Mucosa of rectum (tissue), 2 donors: ENCODE data around the gene C16orf54.
A peak's percentile ranks its signal among the peaks of the same experiment; 100 is the strongest.
"Not testable (repeated sequence)": the region's sequence is repeated elsewhere in the genome, so short reads cannot be mapped to it uniquely, and the experiment has no call there.

ENCODE experiments used
- H3K27ac ChIP-seq, 2 donors: one replicate each; pipeline ENCODE4 v1.7.0; 2013; ENCODE audit warnings: inconsistent platforms in 2 of 2, low read depth in 2 of 2, low read length in 2 of 2
- H3K27me3 ChIP-seq, 2 donors: one replicate each; pipeline ENCODE4 v1.7.0; 2013; ENCODE audit warnings: low read length in 2 of 2; ENCODE audit not compliant: control insufficient read depth in 2 of 2, insufficient read depth in 2 of 2
- H3K36me3 ChIP-seq, 2 donors: one replicate each; pipeline ENCODE4 v1.7.0; 2013; ENCODE audit warnings: low read length in 2 of 2; ENCODE audit not compliant: control insufficient read depth in 2 of 2, insufficient read depth in 2 of 2
- H3K4me1 ChIP-seq, 2 donors: one replicate each; pipeline ENCODE4 v1.7.0; 2013; ENCODE audit warnings: low read length in 2 of 2, mild to moderate bottlenecking in 1 of 2; ENCODE audit not compliant: control insufficient read depth in 2 of 2, insufficient read depth in 2 of 2
- H3K4me3 ChIP-seq, 2 donors: one replicate each; pipeline ENCODE4 v1.7.0; 2013; ENCODE audit warnings: low read length in 2 of 2
- H3K9ac ChIP-seq, 2 donors: one replicate each; pipeline ENCODE4 v1.7.0; 2013; ENCODE audit warnings: low read length in 2 of 2, low read depth in 1 of 2, mild to moderate bottlenecking in 1 of 2
- H3K9me3 ChIP-seq, 2 donors: one replicate each; pipeline ENCODE4 v1.7.0; 2013; ENCODE audit warnings: low read length in 2 of 2; ENCODE audit not compliant: control insufficient read depth in 2 of 2
- donor health status: healthy.
- donor health status: Normal muscosa, but diverticular disease.

Gene C16orf54

DNA sequence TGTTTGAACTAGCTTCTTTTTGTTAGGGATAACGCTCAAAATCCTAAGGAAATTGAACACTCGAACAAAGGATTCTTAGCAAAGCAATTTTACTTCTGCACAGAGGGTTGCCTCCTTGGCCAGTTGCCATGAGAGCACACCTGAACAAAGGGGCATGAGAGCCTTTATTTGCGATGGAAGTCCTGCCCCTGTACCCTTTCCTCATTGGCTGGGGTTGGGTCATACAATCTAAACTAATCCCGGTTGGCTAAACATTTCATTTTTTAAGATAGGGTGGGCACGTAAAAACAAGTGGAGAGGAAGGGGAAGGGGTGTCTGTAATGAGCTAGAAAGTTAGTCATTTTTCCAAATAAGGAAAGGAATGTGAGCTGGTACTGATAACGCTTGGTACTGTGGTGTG lies 36.1 kb downstream of the C16orf54 start:
- H3K4me3 ChIP-seq, H3K9ac ChIP-seq, H3K27ac ChIP-seq, H3K36me3 ChIP-seq, H3K27me3 ChIP-seq, H3K9me3 ChIP-seq, H3K4me1 ChIP-seq: not testable (repeated sequence)

GRCh38 chr16:29708917-29709600 lies 36.7 kb downstream of the C16orf54 start:
- Histone ChIP-seq H3K27ac (no peak overlapping the region), H3K9ac (no peak overlapping the region), H3K4me1 (no peaks in the 10 kb centered on the region), H3K9me3 (no peaks in the 10 kb centered on the region), H3K27me3 (no peaks in the 10 kb centered on the region), H3K4me3 (no peak overlapping the region), H3K36me3 (no peaks in the 10 kb centered on the region)

DNA sequence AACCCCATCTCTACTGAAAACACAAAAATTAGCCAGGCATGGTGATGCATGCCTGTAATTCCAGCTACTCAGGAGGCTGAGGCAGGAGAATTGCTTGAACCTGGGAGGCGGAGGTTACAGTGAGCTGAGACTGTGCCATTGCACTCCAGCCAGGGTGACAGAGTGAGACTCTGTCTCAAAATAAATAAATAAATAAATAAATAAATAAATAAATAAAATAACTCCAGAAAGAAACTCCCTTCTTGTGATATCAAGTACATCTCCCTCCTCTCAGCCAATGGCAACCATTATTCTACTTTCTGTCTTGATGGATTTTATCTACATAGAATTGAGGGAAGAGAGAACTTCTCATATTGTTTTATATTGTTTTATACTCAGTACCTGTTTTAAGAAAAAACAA lies 38.6 kb downstream of the C16orf54 start:
- H3K4me3 ChIP-seq, H3K27ac ChIP-seq, H3K4me1 ChIP-seq, H3K9ac ChIP-seq, H3K27me3 ChIP-seq, H3K36me3 ChIP-seq, H3K9me3 ChIP-seq: not testable (repeated sequence)

- peaks cover 2% of the 10 kb centered on the region in 2 donors for H3K4me1 ChIP-seq
- H3K9me3 ChIP-seq: no peaks in the 10 kb centered on the region
- no peak overlapping the region for H3K27ac ChIP-seq
- no peaks in the 10 kb centered on the region for H3K36me3 ChIP-seq
- no peak overlapping the region for H3K4me3 ChIP-seq
- no peak overlapping the region for H3K9ac ChIP-seq
- no peaks in the 10 kb centered on the region for H3K27me3 ChIP-seq
These were observed 40.8 kb downstream of the C16orf54 start for GRCh38 chr16:29705030-29705429.

DNA sequence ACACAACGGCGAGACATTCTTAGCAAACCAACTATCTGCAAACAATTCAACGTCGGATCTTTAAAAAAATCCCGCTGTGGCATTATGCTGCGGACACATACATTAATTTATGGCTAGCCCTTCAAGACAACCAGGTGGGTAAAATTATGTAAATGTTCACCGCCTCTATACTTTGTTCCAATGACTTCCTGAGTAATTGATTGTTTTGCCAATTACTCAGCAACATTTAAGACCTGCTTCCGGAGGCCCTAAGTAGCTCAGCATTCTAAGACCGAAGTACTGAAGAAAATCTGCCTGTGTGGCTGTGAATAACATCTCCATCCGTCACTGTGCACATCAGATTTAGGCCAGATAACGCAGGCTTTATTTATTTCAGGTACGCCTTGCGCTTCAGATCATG lies 43.5 kb downstream of the C16orf54 start:
- Histone ChIP-seq H3K4me3 (no peak overlapping the region), H3K27ac (peak overlapping the region in 1 of 2 donors; percentile 43), H3K27me3 (no peaks in the 10 kb centered on the region), H3K36me3 (peaks cover 0 to 3% of the 10 kb centered on the region in 2 donors), H3K9me3 (no peaks in the 10 kb centered on the region), H3K9ac (no peak overlapping the region), H3K4me1 (peaks cover 2 to 7% of the 10 kb centered on the region in 2 donors)

DNA sequence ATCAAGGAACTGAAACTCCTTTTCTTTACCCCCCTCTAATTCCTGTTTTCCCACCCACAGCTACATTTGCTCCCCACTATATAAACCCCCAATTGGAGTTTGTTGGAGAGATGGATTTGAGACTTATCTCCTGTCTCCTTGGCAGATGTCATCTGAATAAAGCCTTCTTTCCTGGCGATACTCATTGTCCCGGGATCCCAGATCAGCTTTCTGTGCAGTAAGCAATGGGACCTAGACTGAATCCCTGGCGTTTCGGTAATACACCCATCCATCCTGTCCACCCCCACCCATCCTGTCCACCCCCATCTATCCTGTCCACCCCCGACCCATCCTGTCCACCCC lies 44.6 kb downstream of the C16orf54 start:
- peaks cover 0 to 7% of the 10 kb centered on the region in 2 donors for H3K36me3 ChIP-seq
- H3K9ac ChIP-seq: no peak overlapping the region
- no peaks in the 10 kb centered on the region for H3K27me3 ChIP-seq
- no peak overlapping the region for H3K4me3 ChIP-seq
- H3K9me3 ChIP-seq: no peaks in the 10 kb centered on the region
- peaks cover 2 to 7% of the 10 kb centered on the region in 2 donors for H3K4me1 ChIP-seq
- peak overlapping the region in 1 of 2 donors; percentile 71 for H3K27ac ChIP-seq

- H3K4me1 ChIP-seq: peaks cover 2 to 7% of the 10 kb centered on the region in 2 donors
- H3K27me3 ChIP-seq: no peaks in the 10 kb centered on the region
- no peaks in the 10 kb centered on the region for H3K9me3 ChIP-seq
- no peak overlapping the region for H3K27ac ChIP-seq
- peak overlapping the region in 1 of 2 donors; percentile 20 for H3K4me3 ChIP-seq
- no peak overlapping the region for H3K9ac ChIP-seq
- H3K36me3 ChIP-seq: peaks cover 0 to 7% of the 10 kb centered on the region in 2 donors
These were observed 45.4 kb downstream of the C16orf54 start for GRCh38 chr16:29700253-29700987.

DNA sequence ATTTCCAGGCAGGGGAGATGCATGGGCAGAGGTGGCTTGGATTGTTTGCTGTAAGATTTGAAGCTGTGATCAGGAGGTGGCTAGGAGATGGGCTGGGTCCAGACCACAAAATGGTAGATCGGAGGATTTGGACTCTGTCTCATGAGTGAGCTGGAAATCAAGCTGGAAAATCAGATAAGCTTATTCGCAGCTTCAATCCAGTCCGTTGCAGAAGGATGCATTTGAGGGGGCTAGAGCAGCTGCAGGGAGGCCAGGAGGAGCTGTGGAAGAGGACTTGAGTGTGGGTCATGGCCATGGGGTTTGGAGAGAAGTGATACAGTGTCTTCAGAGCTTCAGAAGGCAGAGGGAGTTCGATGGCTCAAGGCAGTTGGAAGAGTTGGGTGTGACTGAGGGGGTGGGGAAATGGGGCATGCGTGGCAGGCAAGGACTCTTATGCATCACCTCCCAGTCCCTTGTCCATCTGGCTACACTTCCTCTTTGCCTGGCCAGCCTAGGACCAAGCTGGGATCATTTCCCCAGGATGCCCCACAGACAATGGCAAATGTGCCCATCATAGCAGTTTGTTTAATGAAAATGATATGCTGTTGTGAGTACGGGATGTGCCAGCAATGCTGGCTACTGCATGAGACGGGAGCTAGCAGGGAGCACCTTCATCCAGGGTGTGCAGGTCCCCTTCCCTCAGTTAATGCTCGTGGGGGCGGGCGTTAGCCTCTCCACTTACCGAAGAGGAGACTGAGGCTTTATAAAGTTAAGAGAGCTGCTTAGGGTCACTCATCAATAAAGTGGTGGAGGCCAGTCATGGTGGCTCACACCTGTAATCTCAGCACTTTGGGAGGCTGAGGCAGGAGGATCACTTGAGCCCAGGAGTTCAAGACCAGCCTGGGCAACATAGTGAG lies 46.2 kb downstream of the C16orf54 start:
- no peak overlapping the region for H3K27ac ChIP-seq
- H3K9ac ChIP-seq: no peak overlapping the region
- H3K9me3 ChIP-seq: no peaks in the 10 kb centered on the region
- H3K4me3 ChIP-seq: no peak overlapping the region
- H3K27me3 ChIP-seq: no peaks in the 10 kb centered on the region
- H3K4me1 ChIP-seq: peaks cover 2 to 7% of the 10 kb centered on the region in 2 donors
- H3K36me3 ChIP-seq: peaks cover 0 to 7% of the 10 kb centered on the region in 2 donors

DNA sequence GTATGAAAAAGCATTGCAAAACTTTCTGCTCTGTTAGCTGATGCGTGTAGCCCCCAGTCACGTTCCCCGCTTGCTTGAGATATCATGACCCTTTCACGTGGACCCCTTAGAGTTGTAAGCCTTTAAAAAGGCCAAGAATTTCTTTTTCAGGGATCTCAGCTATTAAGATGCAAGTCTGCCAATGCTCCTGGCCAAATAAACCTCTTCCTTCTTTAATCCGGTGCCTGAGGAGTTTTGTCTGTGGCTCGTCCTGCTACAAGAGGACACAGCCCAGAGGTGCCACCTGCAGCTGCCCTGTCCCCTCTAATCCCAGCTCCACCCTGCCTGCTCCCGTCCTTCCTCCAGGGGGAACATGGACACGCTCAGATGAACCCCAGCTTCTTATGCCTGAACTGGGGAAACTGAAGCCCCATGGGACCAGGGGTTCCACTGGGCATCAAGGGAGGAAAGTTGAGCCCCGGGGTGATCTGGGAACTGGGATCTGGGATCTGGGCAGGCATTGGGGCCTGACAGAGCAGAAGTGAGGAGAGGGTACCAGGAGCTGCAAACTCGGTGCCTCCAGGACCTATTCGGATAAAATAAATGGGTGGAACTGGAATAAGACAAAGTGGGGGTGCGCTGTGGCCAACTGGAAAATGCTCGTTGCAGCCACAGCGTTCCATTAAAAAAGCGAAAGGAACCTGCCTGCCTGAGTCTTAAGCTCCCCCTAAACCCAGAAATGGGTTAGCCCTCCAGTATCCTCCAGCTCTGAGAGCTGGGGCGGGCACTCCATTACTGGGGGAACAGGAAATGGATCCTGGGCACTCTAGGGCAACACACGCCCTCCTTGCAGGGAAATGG lies 47.1 kb downstream of the C16orf54 start:
- H3K9me3 ChIP-seq: no peaks in the 10 kb centered on the region
- H3K27ac ChIP-seq: no peak overlapping the region
- H3K27me3 ChIP-seq: no peaks in the 10 kb centered on the region
- H3K4me1 ChIP-seq: peaks cover 2 to 7% of the 10 kb centered on the region in 2 donors
- H3K36me3 ChIP-seq: peaks cover 0 to 7% of the 10 kb centered on the region in 2 donors
- H3K9ac ChIP-seq: no peak overlapping the region
- H3K4me3 ChIP-seq: no peak overlapping the region
